ENCODE data around the gene PREPL. TPM values are rescaled to one million over a fixed set of nuclear protein-coding genes. Genes with fewer than 3 reads are reported as not detected.

PREPL gene
- total and polyA plus RNA-seq, 2 of the 13 experiments (the other 11 are each of a cell fraction or from before 2014, with no cell fraction given): 19.7 to 34.3 TPM

- TF ChIP-seq SKIL (CRISPR knock-in tag; IDR thresholded peaks at IDR 0.05; ENCODE audit: borderline replicate concordance) (peak; percentile 27; the same call in 1 of the 2 replicates), ZC3H4 (CRISPR knock-in tag; IDR thresholded peaks at IDR 0.05; ENCODE audit: borderline replicate concordance) (no peak), FUBP1 (CRISPR knock-in tag; IDR thresholded peaks at IDR 0.05; ENCODE audit: borderline replicate concordance) (no peak), AKAP8 (CRISPR knock-in tag; IDR thresholded peaks at IDR 0.05) (0 out of 2 replicates have a peak, but pooled peaks have one; percentile 26), KDM3A (CRISPR knock-in tag; IDR thresholded peaks at IDR 0.05; ENCODE audit: low read depth) (0 out of 2 replicates have a peak, but pooled peaks have one; percentile 20), ZSCAN9 (CRISPR knock-in tag; IDR thresholded peaks at IDR 0.05; ENCODE audit: borderline replicate concordance) (no peak), BATF2 (CRISPR knock-in tag; IDR thresholded peaks at IDR 0.05) (0 out of 2 replicates have a peak, but pooled peaks have one; percentile 8), EP300 (IDR thresholded peaks at IDR 0.05; ENCODE audit: low read depth in 2 of 2, low read length in 2 of 2) (no peak), EP300 (CRISPR knock-in tag; IDR thresholded peaks at IDR 0.05; ENCODE audit: borderline replicate concordance) (no peak), MED13 (CRISPR knock-in tag; IDR thresholded peaks at IDR 0.05) (no peak), NR2F2 (IDR thresholded peaks at IDR 0.05; ENCODE audit: borderline replicate concordance, low read depth) (0 out of 2 replicates have a peak, but pooled peaks have one; percentile 10), FOXP4 (CRISPR knock-in tag; IDR thresholded peaks at IDR 0.05) (no peak), ZC3H13 (CRISPR knock-in tag; IDR thresholded peaks at IDR 0.05) (peak; percentile 26; the same call in 1 of the 2 replicates), ZEB1 (IDR thresholded peaks at IDR 0.05; ENCODE audit: insufficient replicate concordance, low read depth) (no peak), HOXA5 (CRISPR knock-in tag; IDR thresholded peaks at IDR 0.05) (0 out of 2 replicates have a peak, but pooled peaks have one; percentile 17), FOSL1 (CRISPR knock-in tag; IDR thresholded peaks at IDR 0.05; ENCODE audit: borderline replicate concordance) (no peak), RXRA (CRISPR knock-in tag; IDR thresholded peaks at IDR 0.05) (no peak), REL (CRISPR knock-in tag; conservative IDR thresholded peaks at IDR 0.05) (0 out of 2 replicates have a peak, but pooled peaks have one; percentile 68), ZNF563 (CRISPR knock-in tag; IDR thresholded peaks at IDR 0.05) (no peak), EED (CRISPR knock-in tag; IDR thresholded peaks at IDR 0.05) (peak; percentile 14; the same call in 1 of the 2 replicates), ZNF576 (CRISPR knock-in tag; IDR thresholded peaks at IDR 0.05) (0 out of 2 replicates have a peak, but pooled peaks have one; percentile 57), ZNF317 (CRISPR knock-in tag; IDR thresholded peaks at IDR 0.05) (no peak; the same call in 1 of the 2 replicates)
These were observed 455 bp downstream of the PREPL start (continued) for GRCh38 chr2:44360749-44361329.
